Neural progenitor cell (in vitro differentiated cells): ENCODE results near the gene BTBD18. TPM values are rescaled to one million over a fixed set of nuclear protein-coding genes. Genes with fewer than 3 reads are reported as not detected.
A peak's percentile ranks its signal among the peaks of the same experiment; 100 is the strongest.

Source experiments
- DNase-seq: peaks from one replicate; pipeline ENCODE4 v3.0.0-alpha.2; 2016; ENCODE audit warnings: low spot score
- H2AFZ ChIP-seq: fragments of 200-600 bp; sonication (generic); replicated peaks from 2 replicates; pipeline ENCODE4 v1.6.1; 2016; ENCODE audit warnings: antibody characterized with exemption
- H3F3A ChIP-seq: fragments of 200-600 bp; sonication (generic); 2 replicates; pipeline ENCODE4 v1.6.1; 2016; ENCODE audit warnings: antibody characterized with exemption, low read depth
- H3K27ac ChIP-seq: fragments of 200-600 bp; sonication (generic); 2 replicates; pipeline ENCODE4 v1.5.1; 2016; ENCODE audit warnings: mild to moderate bottlenecking
- H3K27me3 ChIP-seq: fragments of 200-600 bp; sonication (generic); 2 replicates; pipeline ENCODE4 v1.6.1; 2016; ENCODE audit warnings: mild to moderate bottlenecking, moderate library complexity
- H3K36me3 ChIP-seq: fragments of 200-600 bp; sonication (generic); 2 replicates; pipeline ENCODE4 v1.5.1; 2016
- H3K4me1 ChIP-seq: fragments of 200-600 bp; sonication (generic); 2 replicates; pipeline ENCODE4 v1.6.1; 2016; ENCODE audit warnings: mixed run types
- H3K4me2 ChIP-seq: fragments of 200-600 bp; sonication (generic); 2 replicates; pipeline ENCODE4 v1.6.1; 2016
- H3K4me3 ChIP-seq: fragments of 200-600 bp; sonication (generic); 2 replicates; pipeline ENCODE4 v1.5.1; 2016
- H3K79me2 ChIP-seq: fragments of 200-600 bp; sonication (generic); 2 replicates; pipeline ENCODE4 v1.6.1; 2016; ENCODE audit warnings: low read depth
- H3K9ac ChIP-seq: fragments of 200-600 bp; sonication (generic); 2 replicates; pipeline ENCODE4 v1.6.1; 2016
- H3K9me3 ChIP-seq: fragments of 200-600 bp; sonication (generic); 2 replicates; pipeline ENCODE4 v1.5.1; 2016; ENCODE audit warnings: low read depth
- H4K20me1 ChIP-seq: fragments of 200-600 bp; sonication (generic); 2 replicates; pipeline ENCODE4 v1.6.1; 2016; ENCODE audit warnings: low read depth
- H3K27ac Mint-ChIP-seq: 3 replicates; pipeline ENCODE4 v1.8.0; 2021; ENCODE audit warnings: mixed read lengths
- H3K27me3 Mint-ChIP-seq: 2 replicates; pipeline ENCODE4 v1.8.0; 2022; ENCODE audit warnings: low read depth, mild to moderate bottlenecking, inconsistent platforms, moderate library complexity, mixed read lengths; ENCODE audit not compliant: insufficient read depth
- H3K36me3 Mint-ChIP-seq: 3 replicates; pipeline ENCODE4 v1.8.0; 2021; ENCODE audit warnings: mixed read lengths
- H3K4me1 Mint-ChIP-seq: 3 replicates; pipeline ENCODE4 v1.8.0; 2021; ENCODE audit warnings: mixed read lengths
- H3K4me3 Mint-ChIP-seq: 3 replicates; pipeline ENCODE4 v1.8.0; 2021; ENCODE audit warnings: mild to moderate bottlenecking, moderate library complexity, mixed read lengths
- H3K9me3 Mint-ChIP-seq: 3 replicates; pipeline ENCODE4 v1.8.0; 2020; ENCODE audit warnings: mixed read lengths
- EZH2 ChIP-seq: fragments of 200-600 bp; sonication (generic); IDR thresholded peaks from 2 replicates; pipeline ENCODE4 v1.6.1; 2017; ENCODE audit warnings: antibody characterized with exemption, mild to moderate bottlenecking, moderate library complexity
- EZH2phosphoT487 ChIP-seq: fragments of 200-600 bp; sonication (generic); IDR thresholded peaks from 2 replicates; pipeline ENCODE4 v1.6.1; 2017; ENCODE audit warnings: antibody characterized with exemption
- total RNA-seq: library from RNA; depleted of rRNA; stranded (reverse); fragments of >200 nt; gene quantifications from 2 replicates; pipeline ENCODE4 v1.2.3, GENCODE V29; 2015; ENCODE audit warnings: low replicate concordance
- TF ChIP-seq, protein P1 (sequence below): fragments of 200-600 bp; sonication (generic); IDR thresholded peaks from 2 replicates; pipeline ENCODE4 v1.5.1; 2017; ENCODE audit warnings: antibody characterized with exemption, mild to moderate bottlenecking

Gene BTBD18
- total RNA-seq, 1 donor from 2014 or later, result not detected

GRCh38 chr11:57778318-57779037 lies 26.9 kb upstream of the BTBD18 start:
- H3K36me3 Mint-ChIP-seq, result peaks cover 7% of the 10 kb centered on the region
- Histone ChIP-seq H3K4me2 (peak overlapping the region; percentile 84), H3K9ac (peak overlapping the region; percentile 34), H3K9me3 (no peaks in the 10 kb centered on the region), H3K27me3 (no peaks in the 10 kb centered on the region), H3K27ac (peak overlapping the region; percentile 98), H2AFZ (no peak overlapping the region), H3K79me2 (peaks cover 93% of the 10 kb centered on the region), H4K20me1 (peaks cover 88% of the 10 kb centered on the region), H3K4me1 (peaks cover 76% of the 10 kb centered on the region), H3K36me3 (no peaks in the 10 kb centered on the region), H3F3A (peaks cover 83% of the 10 kb centered on the region), H3K4me3 (peak overlapping the region; percentile 26)
- TF ChIP-seq EZH2, result peak; percentile 13
- TF ChIP-seq EZH2phosphoT487, result no peak
- H3K9me3 Mint-ChIP-seq, result no peaks in the 10 kb centered on the region
- H3K27ac Mint-ChIP-seq, result peak overlapping the region; percentile 100
- peaks cover 66% of the 10 kb centered on the region for H3K4me1 Mint-ChIP-seq
- no peaks in the 10 kb centered on the region for H3K27me3 Mint-ChIP-seq
- peak; percentile 87 for DNase-seq
- peak overlapping the region; percentile 77 for H3K4me3 Mint-ChIP-seq

- TF ChIP-seq EZH2 (peak; percentile 21), EZH2phosphoT487 (no peak)
- TF ChIP-seq, protein P1, sequence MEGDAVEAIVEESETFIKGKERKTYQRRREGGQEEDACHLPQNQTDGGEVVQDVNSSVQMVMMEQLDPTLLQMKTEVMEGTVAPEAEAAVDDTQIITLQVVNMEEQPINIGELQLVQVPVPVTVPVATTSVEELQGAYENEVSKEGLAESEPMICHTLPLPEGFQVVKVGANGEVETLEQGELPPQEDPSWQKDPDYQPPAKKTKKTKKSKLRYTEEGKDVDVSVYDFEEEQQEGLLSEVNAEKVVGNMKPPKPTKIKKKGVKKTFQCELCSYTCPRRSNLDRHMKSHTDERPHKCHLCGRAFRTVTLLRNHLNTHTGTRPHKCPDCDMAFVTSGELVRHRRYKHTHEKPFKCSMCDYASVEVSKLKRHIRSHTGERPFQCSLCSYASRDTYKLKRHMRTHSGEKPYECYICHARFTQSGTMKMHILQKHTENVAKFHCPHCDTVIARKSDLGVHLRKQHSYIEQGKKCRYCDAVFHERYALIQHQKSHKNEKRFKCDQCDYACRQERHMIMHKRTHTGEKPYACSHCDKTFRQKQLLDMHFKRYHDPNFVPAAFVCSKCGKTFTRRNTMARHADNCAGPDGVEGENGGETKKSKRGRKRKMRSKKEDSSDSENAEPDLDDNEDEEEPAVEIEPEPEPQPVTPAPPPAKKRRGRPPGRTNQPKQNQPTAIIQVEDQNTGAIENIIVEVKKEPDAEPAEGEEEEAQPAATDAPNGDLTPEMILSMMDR, result no peak
- Histone ChIP-seq H3K36me3 (no peaks in the 10 kb centered on the region), H3K4me2 (peak overlapping the region; percentile 84), H3K4me3 (peak overlapping the region; percentile 26), H3K9me3 (no peaks in the 10 kb centered on the region), H3K27me3 (no peaks in the 10 kb centered on the region), H2AFZ (no peak overlapping the region), H4K20me1 (peaks cover 93% of the 10 kb centered on the region), H3F3A (peaks cover 83% of the 10 kb centered on the region), H3K4me1 (peaks cover 76% of the 10 kb centered on the region), H3K27ac (peak overlapping the region; percentile 98), H3K79me2 (peaks cover 93% of the 10 kb centered on the region), H3K9ac (peak overlapping the region; percentile 34)
- Mint-ChIP-seq H3K9me3 (no peaks in the 10 kb centered on the region), H3K27ac (peak overlapping the region; percentile 100), H3K4me1 (peaks cover 66% of the 10 kb centered on the region), H3K4me3 (peak overlapping the region; percentile 77), H3K36me3 (peaks cover 7% of the 10 kb centered on the region), H3K27me3 (no peaks in the 10 kb centered on the region)
- peak; percentile 73 for DNase-seq
Measured at GRCh38 chr11:57777969-57778317, 26.3 kb upstream of the BTBD18 start.

- Histone ChIP-seq H3K27ac (peak overlapping the region; percentile 98), H4K20me1 (peaks cover 98% of the 10 kb centered on the region), H3K4me3 (peak overlapping the region; percentile 34), H3K27me3 (no peaks in the 10 kb centered on the region), H3F3A (peaks cover 82% of the 10 kb centered on the region), H3K36me3 (no peaks in the 10 kb centered on the region), H3K9me3 (no peaks in the 10 kb centered on the region), H2AFZ (no peak overlapping the region), H3K4me1 (peaks cover 69% of the 10 kb centered on the region), H3K79me2 (peaks cover 93% of the 10 kb centered on the region), H3K9ac (no peak overlapping the region), H3K4me2 (peak overlapping the region; percentile 84)
- Mint-ChIP-seq H3K27me3 (no peaks in the 10 kb centered on the region), H3K4me3 (peak overlapping the region; percentile 18), H3K9me3 (no peaks in the 10 kb centered on the region), H3K36me3 (peaks cover 6% of the 10 kb centered on the region), H3K27ac (peak overlapping the region; percentile 34), H3K4me1 (peaks cover 64% of the 10 kb centered on the region)
- TF ChIP-seq EZH2phosphoT487 (no peak), EZH2 (no peak)
- TF ChIP-seq, protein P1, result no peak
- DNase-seq, result no peak
Measured at GRCh38 chr11:57776577-57777210, 25.1 kb upstream of the BTBD18 start.
